ENCODE results near the gene ADGRA3. TPM values are rescaled to one million over a fixed set of nuclear protein-coding genes. Genes with fewer than 3 reads are reported as not detected.

Gene ADGRA3
- total RNA-seq, 3 donors from 2014 or later = 6.4 to 24.0 (median 11.1) TPM

GRCh38 chr4:22369901-22370562 is 145.8 kb downstream of the ADGRA3 start:
- ATAC-seq (no peak), DNase-seq (no peak)
- no peaks in the 10 kb centered on the region for H3K27me3 Mint-ChIP-seq (ENCODE audit: low read depth)
- H3K36me3 Mint-ChIP-seq (ENCODE audit: insufficient read depth) = no peaks in the 10 kb centered on the region
- H3K4me3 Mint-ChIP-seq = no peak overlapping the region
- H3K9me3 Mint-ChIP-seq = no peaks in the 10 kb centered on the region
- no peaks in the 10 kb centered on the region for H3K4me1 Mint-ChIP-seq (ENCODE audit: low read depth)

GRCh38 chr4:22363787-22364186 is 152.1 kb downstream of the ADGRA3 start:
- Mint-ChIP-seq H3K4me1 (ENCODE audit: low read depth) (no peaks in the 10 kb centered on the region), H3K4me3 (no peak overlapping the region), H3K27me3 (ENCODE audit: low read depth) (no peaks in the 10 kb centered on the region), H3K9me3 (peaks cover 4% of the 10 kb centered on the region), H3K36me3 (ENCODE audit: insufficient read depth) (no peaks in the 10 kb centered on the region)
- ATAC-seq (no peak), DNase-seq (no peak)

- Mint-ChIP-seq H3K4me3 (no peak overlapping the region), H3K4me1 (ENCODE audit: low read depth) (no peaks in the 10 kb centered on the region), H3K9me3 (peaks cover 6% of the 10 kb centered on the region), H3K36me3 (ENCODE audit: insufficient read depth) (no peaks in the 10 kb centered on the region), H3K27me3 (ENCODE audit: low read depth) (no peaks in the 10 kb centered on the region)
- ATAC-seq (no peak), DNase-seq (no peak)
Measured at GRCh38 chr4:22363036-22363435, 152.8 kb downstream of the ADGRA3 start.

GRCh38 chr4:22356987-22357596 is 158.8 kb downstream of the ADGRA3 start:
- Mint-ChIP-seq H3K9me3 (peaks cover 16% of the 10 kb centered on the region), H3K4me3 (no peak overlapping the region), H3K4me1 (ENCODE audit: low read depth) (no peaks in the 10 kb centered on the region), H3K36me3 (ENCODE audit: insufficient read depth) (no peaks in the 10 kb centered on the region), H3K27me3 (ENCODE audit: low read depth) (no peaks in the 10 kb centered on the region)
- DNase-seq = no peak
- ATAC-seq = no peak

GRCh38 chr4:22348410-22348809 is 167.5 kb downstream of the ADGRA3 start:
- no peaks in the 10 kb centered on the region for H3K36me3 Mint-ChIP-seq (ENCODE audit: insufficient read depth)
- H3K4me3 Mint-ChIP-seq = no peak overlapping the region

GRCh38 chr4:22345678-22346077 is 170.2 kb downstream of the ADGRA3 start:
- ATAC-seq (no peak), DNase-seq (no peak)
- H3K27me3 Mint-ChIP-seq (ENCODE audit: low read depth) = no peaks in the 10 kb centered on the region
- no peaks in the 10 kb centered on the region for H3K4me1 Mint-ChIP-seq (ENCODE audit: low read depth)
- no peak overlapping the region for H3K4me3 Mint-ChIP-seq
- H3K36me3 Mint-ChIP-seq (ENCODE audit: insufficient read depth) = no peaks in the 10 kb centered on the region
- peaks cover 9% of the 10 kb centered on the region for H3K9me3 Mint-ChIP-seq

More at GRCh38 chr4:22348410-22348809, 167.5 kb downstream of the ADGRA3 start:
- ATAC-seq (no peak), DNase-seq (no peak)
- Mint-ChIP-seq H3K4me1 (ENCODE audit: low read depth) (no peaks in the 10 kb centered on the region), H3K9me3 (peaks cover 5% of the 10 kb centered on the region), H3K27me3 (ENCODE audit: low read depth) (no peaks in the 10 kb centered on the region)

- no peak for DNase-seq
- Mint-ChIP-seq H3K27me3 (ENCODE audit: low read depth) (no peaks in the 10 kb centered on the region), H3K36me3 (ENCODE audit: insufficient read depth) (no peaks in the 10 kb centered on the region), H3K4me3 (no peak overlapping the region), H3K9me3 (peaks cover 9% of the 10 kb centered on the region), H3K4me1 (ENCODE audit: low read depth) (no peaks in the 10 kb centered on the region)
- ATAC-seq = no peak
Measured at GRCh38 chr4:22345055-22345454, 170.8 kb downstream of the ADGRA3 start.

- H3K4me3 Mint-ChIP-seq = no peak overlapping the region
Measured at GRCh38 chr4:22343606-22344005, 172.3 kb downstream of the ADGRA3 start.

GRCh38 chr4:22339491-22339890 is 176.4 kb downstream of the ADGRA3 start:
- Mint-ChIP-seq H3K4me3 (no peak overlapping the region), H3K4me1 (ENCODE audit: low read depth) (no peaks in the 10 kb centered on the region), H3K36me3 (ENCODE audit: insufficient read depth) (no peaks in the 10 kb centered on the region), H3K27me3 (ENCODE audit: low read depth) (no peaks in the 10 kb centered on the region), H3K9me3 (peaks cover 4% of the 10 kb centered on the region)
- no peak for DNase-seq
- ATAC-seq = no peak

More at GRCh38 chr4:22343606-22344005, 172.3 kb downstream of the ADGRA3 start:
- Mint-ChIP-seq H3K9me3 (peaks cover 9% of the 10 kb centered on the region), H3K36me3 (ENCODE audit: insufficient read depth) (no peaks in the 10 kb centered on the region), H3K27me3 (ENCODE audit: low read depth) (no peaks in the 10 kb centered on the region), H3K4me1 (ENCODE audit: low read depth) (no peaks in the 10 kb centered on the region)
- ATAC-seq (no peak), DNase-seq (no peak)

GRCh38 chr4:22338796-22339195 is 177.1 kb downstream of the ADGRA3 start:
- H3K27me3 Mint-ChIP-seq (ENCODE audit: low read depth) = no peaks in the 10 kb centered on the region
- H3K9me3 Mint-ChIP-seq = peaks cover 4% of the 10 kb centered on the region
- H3K4me1 Mint-ChIP-seq (ENCODE audit: low read depth) = no peaks in the 10 kb centered on the region
- H3K4me3 Mint-ChIP-seq = no peak overlapping the region
- no peak for DNase-seq
- no peak for ATAC-seq
- no peaks in the 10 kb centered on the region for H3K36me3 Mint-ChIP-seq (ENCODE audit: insufficient read depth)

Other genes with a start within 250 kb of the ADGRA3 start
- gene GBA3, start 176.9 kb upstream of the ADGRA3 start, total RNA-seq = not detected